ENCODE results near the gene CDR2.

CDR2 gene

DNA sequence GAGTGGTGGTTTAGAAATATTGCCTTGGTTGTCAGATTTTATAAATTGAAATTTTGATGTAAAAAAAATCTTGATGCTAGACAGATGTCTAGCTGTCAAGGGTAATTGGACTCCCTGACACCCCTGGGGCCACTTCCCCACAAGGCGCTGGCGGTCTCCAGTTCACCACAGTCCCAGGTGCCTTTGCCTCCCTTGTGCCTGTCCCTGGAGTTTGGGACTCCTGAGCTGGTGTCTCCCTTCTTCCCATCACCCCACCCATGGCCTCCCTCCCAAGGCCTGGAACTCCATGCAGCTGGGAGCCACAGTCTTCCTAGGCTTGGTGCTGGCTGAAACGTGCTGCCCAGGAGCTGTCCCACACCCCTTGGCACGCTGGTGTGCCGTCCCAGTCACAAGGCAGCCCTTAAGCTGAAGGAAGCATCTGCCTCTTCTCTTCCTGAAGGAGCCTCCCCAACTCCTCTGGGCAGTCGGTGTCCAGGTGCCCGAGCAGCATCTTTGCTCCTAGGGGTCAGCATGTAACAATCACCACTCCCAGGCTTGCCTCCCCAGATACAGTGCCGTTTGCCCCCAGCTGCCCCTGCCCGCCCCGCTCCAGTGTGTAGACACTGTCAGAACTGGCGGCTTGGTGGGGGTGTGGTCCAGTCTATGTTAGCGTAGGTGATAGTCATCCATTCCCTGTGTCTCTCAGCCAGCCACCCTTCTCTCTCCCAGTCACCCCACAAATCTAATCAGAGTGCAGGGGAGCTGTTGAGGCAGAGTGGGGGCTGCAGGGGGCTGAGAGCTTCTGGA lies 51.1 kb downstream of the CDR2 start:
- DNase-seq, result no peak

DNA sequence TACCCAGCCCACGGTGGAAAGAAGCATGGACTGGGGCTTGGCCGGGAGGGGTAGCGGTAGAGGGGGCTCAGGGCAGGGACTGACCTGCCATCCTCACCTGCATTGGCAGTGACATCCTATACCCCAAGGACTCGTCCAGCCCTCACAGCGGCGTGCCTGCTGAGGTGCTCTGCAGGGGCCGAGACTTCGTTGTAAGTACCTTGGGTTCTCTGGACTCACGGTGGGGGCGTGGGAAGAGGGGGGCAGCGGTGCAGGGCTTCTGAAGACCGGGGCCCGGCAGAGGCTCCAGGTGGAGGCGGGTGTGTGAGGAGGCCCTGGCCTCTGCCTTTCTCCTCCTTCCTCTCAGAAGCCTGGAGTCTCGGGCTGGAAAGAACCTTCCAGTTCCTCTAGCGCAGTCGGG lies 51.7 kb downstream of the CDR2 start:
- no peak for DNase-seq

DNA sequence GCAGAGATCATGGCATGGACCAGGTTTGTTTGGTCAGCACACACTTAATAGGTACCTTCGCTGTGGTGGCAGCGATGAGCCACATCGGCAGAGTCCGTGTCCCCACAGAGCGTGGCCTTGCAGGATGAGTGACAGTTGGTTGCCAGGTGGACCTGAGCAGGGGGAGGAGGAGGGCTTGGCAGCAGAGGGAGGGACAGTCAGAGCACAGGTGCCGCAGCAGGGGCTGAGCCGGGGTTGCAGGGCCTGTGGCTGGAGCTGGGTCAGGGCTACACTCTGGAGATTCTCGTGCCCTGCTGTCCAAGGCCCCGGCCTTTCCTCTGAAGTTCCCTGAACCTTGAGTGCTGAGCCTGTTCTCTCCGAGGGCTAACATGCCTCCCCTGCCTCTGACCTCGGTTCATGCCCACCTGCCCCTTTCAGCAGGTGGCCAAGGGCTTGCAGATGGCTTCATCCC lies 52.4 kb downstream of the CDR2 start:
- no peak for DNase-seq

DNA sequence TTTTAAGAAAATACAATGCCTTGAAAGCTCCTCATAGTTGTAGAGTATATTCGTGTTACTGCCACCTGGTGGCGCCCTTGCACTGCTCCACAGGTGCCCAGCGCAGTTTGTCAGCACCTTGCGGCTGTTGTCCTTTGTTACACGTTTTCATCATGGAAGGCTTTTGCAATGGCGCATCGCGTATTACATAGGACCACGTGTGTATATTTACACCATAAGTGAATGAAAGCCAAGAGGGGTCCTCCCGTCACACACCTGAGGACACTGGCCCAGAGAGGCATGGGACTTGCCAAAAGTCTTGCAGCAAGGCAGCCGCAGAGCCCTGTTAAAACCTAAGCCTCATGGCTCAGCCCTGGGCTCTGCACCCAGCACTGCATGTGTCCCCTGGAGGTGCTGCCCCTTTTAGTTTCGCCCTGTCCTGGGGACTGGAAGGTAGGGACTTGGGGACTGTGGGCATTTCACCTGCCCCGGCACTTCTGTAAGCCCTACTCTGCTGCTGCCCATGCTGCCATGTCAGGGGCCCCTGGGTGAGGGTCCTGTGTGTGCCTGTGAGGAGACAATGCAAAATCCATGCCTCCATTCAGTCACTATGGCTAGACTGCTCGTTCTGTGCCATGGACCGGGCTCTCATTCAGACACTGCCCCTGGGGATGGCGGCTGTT lies 52.9 kb downstream of the CDR2 start:
- peak; percentile 37 to 65 for DNase-seq

DNA sequence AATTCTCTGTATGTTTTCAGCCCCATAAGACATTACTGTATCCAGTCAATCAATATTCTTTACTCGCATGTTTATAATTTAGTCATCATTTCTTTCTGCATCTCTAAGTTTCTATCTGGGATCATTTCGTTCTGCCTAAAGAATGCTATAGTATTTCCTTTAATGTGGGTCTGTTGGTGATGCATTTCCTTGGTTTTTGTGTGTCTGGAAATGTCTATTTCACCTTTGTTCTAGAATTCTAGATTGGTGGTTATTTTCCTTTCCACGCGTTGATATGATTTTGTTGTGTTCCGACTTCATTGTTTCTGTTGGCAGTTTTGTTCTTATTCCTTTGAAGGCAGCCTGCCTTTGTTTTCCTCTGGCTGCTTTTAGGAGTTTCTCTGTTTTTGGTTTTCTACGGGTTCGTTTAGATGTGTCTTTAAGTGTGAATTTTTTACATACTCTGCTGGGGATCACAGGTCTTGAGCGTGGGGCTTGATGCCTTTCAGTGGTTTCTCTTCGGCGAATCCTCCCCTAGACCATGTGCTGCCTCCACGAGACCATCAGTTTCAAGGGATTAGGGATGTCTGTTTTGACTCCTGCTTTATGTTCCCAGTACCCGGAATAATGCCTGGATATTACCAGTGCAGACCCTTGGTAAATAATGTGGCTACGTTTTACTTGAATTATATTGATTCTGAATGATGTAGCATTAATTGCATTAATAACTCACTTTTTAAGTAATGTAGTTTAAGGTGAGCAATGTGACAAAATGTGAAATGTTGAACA lies 53.7 kb downstream of the CDR2 start:
- no peak for DNase-seq

DNA sequence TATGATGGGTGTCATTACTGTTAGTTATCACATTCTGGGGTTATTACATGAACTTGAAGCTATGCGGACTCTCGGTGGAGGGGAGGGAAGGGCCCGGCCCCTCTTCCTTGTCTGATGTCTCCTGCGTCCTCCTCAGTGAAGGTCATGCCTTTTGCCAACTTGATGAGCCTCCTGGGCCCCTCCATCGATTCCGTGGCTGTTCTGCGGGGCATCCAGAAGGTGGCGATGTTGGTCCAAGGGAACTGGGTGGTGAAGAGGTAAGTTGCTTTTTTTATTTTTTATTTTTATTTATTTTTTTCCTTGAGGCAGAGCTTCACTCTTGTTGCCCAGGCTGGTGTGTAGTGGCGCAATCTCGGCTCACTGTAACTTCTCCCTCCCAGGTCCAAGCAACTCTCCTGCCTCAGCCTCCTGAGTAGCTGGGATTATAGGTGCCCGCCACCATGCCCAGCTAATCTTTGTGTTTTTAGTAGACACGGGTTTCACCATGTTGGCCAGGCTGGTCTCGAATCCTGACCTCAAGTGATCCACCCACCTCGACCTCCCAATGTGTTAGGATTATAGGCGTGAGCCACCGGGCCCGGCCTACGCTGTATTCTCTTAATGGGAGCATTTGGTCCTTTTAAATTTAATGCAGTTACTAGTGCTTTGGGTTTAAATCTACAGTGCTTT lies 55.6 kb downstream of the CDR2 start:
- peak; percentile 26 to 77 for DNase-seq

DNA sequence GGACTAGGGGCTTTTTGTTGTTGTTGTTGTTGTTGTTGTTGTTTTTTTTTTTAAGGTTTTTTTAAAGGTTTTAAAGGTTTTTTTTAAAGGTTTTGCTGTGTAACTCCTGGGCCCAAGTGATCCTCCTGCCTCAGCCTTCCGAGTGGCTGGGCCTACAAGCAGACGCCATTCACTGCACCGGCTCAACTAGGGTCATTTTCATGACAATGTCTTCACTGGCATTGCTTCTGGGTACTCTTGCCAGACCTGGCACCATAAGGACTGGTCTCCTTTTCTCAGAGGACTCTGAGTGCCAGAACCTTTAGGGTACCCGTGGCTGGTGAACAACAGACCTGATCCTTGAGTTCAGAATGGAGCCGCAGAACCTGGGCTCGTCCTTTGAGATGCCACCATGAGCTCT lies 56.8 kb downstream of the CDR2 start:
- DNase-seq, result no peak

DNA sequence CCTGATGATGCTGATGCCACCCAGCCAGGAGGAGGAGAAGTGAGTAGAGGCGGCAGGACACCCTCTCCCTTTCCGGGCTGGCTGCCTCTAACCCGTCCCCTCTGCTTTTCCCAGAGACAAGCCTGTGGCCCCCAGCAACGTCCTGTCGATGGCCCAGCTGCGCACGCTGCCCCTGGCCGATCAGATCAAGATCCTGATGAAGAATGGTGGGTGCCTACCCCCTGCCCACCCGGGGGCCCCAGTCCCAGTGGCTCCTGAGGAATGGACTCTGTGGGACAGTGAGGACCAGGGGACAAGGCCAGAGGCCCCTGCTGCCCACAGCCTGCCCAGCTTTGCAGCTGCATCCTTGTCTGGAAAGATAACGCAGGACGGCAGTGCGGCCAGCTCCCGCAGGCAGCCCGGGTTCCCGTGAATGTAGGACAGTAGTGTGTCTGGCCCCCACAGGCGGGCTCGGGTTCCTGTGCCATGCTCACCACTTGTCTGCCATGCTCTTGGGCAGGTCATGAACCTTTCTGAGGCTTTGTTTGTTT lies 57.4 kb downstream of the CDR2 start:
- DNase-seq, result no peak

DNA sequence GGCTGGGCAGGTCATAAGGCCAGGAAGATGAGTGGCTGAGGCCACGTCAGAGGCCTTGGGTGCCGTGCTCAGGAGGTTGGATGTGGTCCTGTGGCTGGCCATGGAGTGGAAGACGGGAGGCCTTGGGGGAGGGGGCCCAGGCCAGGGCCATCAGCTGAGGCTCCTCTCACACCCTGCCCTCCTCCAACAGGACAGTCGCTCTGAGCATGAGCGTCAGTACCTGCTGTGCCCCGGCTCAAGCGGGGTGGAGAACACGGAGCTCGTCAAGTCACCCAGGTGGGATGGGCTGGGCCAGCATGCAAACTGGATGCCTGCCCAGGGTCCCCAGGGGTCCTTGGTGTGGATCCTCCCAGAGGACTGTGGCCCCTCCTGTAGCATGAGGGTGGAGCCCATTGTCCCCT lies 58.0 kb downstream of the CDR2 start:
- DNase-seq, result no peak

DNA sequence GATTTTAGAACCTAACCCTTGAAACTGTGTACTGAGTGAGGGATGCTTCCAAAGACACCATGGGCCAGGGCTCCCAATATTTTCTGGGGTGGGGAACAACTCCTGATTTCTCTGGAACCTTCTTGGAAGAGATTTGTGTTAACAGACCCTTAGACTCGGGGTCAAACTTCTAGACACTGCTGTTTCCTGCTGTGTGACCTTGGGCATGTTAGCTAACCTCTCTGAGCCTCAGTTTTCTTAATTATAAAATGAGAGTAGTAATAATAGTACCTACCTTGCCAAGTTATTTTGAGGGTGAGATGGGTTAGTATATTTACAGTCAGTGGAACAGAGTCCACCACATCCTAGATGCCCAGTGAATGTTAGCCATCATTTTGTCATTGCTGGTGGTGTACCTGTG lies 58.4 kb downstream of the CDR2 start:
- DNase-seq, result no peak

DNA sequence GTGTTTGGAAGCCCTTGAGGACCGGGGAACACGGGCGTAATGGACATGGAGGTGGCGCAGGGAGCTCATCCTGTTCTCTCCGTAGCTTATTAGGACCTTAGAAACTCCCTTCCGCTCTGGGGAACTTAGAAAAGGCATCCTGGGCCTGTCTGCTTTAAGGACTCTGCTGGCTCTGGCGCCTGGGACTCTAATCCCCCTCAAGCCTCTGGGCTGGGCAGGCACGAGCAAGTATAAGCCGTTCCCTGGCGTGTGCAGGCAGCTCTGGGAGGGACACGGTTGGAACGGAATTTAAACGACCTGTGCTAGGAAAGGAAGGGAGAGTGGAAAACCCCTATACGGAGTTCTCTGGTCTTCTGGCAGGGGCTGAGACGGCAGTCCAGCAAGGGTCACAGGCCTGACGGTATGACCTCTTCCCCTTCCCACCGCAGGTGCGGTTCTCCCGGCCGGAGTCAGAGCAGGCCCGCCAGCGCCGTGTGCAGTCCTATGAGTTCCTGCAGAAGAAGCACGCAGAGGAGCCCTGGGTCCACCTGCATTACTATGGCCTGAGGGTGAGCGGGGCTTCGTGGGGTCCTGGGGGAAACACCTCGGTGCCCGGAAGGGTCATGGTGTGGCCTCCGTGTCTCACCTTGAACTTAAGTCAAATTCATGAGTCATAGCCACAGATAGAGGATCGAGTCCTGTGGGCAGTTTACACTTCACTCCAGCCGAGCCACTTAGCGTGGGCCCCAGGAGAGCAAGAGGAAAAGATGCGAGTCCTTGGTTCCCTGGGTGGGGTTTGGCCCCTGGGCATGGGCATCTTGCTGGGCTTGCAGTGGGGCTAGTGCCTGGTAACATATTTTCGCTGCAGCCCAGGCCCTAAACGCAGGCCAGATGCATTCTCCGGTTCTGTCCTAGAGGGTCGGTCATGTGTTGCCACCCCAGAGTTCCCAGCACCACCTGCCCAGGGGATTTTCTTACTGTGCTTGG lies 59.5 kb downstream of the CDR2 start:
- DNase-seq, result no peak

DNA sequence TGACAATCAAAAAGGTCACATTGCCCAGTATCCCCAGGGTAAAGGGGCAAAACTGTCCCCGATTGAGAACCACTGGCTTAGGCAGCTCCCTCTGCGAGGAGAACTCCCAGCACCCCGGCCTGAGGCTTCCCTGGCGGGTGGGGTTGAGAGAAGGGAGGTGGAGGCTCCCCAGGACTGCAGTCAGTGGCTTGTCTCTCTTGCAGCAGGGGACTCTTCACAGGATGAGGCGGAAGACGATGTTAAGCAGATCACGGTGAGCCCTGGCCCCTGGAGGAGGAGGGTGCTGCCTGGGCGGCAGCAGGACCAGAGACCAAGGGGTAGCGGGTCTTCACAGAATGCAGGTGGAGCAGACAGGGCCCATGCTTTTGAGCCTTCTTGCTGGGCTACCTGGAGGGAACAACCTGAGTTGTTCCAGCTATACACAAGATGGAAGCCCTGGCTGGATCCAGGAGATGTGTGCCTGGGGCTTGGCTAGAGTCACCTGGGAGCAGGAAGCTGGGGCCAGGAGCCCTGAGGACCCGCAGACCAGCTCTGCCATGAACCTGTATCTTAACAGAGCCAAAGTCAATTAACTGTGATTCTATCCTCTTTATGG lies 60.4 kb downstream of the CDR2 start:
- no peak for DNase-seq

DNA sequence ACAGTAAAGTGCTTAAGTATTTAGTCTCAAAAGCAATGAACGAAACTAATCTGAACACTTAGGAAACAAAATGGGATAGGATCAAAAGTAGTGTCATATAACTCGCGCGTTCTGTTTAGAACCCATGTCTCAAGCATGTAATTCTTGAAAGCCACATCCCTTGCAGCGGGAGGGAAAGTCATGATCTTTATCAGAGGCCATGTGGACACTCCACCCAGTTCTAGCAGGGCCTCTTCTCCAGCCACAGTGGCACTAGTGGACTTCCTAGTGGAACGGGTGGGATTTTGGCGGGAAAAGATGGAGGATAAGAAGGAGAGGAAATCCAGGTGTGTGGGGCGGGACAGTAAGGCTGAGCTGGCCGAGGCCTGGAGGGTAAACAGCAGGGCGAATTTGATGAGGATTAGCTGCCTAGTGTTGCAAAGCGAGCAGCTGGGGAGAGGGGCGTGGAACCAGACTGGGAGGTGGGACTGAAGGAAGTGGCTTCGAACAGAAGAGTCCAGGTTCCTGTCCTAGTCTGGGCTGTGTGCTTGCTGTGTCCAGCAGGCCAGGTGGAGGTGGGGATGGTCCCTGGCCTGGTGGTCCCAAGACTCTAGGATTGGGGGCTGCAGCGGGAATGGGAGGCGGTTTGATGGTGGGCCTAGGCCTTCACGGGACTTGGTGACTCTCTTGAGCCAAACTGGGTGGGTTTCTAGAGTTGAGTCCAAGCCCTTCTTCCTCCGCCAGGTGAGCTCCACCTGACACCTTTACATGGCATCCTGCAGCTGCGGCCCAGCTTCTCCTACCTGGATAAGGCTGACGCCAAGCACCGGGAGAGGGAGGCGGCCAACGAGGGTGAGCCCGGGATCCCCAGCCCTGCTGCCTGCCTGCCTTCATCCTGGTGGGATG lies 61.3 kb downstream of the CDR2 start:
- no peak for DNase-seq

DNA sequence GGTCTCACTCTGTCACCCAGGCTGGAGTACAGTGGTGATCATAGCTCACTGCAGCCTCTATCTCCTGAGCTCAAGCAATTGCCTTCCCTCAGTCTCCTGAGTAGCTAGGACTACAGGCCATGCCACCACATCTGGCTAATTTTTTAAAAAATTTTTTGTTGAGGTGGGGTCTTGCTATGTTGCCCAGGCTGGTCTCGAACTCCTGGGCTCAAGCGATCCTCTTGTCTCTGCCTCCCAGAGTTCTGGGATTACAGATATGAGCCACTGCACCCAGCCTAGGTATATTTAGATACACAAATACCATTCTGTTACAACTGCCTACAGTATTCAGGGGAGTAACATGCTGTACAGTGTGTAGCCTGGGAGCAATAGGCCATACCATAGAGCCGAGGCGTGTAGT lies 62.9 kb downstream of the CDR2 start:
- no peak for DNase-seq

DNA sequence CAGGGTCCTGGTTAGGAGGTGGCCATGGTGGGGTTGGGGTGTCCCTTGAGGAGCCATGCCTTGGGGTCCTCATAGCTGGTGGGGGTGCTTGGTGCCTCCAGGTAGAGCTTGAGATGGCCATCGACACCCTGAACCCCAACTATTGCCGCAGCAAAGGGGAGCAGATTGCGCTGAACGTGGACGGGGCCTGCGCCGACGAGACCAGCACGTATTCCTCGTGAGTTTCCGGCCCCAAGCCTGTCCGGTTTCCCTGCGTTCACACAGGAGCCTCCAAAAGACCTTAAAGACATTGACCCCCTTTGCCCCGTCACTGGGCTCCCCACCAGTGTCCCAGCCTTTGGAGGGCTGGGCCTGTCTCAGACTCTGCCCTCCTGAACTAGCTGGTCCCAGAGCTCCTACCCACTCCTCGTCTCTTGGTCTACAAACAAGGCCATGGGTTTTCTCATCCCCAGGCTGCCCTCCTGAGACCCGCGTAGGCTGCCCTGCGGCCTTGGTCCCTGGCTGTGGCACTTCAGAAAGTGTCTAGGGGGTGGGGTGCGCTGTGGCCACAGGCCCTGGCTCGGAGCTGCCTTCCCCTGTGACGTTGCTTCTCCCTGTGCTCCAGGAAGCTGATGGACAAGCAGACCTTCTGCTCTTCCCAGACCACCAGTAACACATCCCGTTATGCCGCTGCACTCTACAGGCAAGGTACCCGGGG lies 65.4 kb downstream of the CDR2 start:
- DNase-seq, result no peak

DNA sequence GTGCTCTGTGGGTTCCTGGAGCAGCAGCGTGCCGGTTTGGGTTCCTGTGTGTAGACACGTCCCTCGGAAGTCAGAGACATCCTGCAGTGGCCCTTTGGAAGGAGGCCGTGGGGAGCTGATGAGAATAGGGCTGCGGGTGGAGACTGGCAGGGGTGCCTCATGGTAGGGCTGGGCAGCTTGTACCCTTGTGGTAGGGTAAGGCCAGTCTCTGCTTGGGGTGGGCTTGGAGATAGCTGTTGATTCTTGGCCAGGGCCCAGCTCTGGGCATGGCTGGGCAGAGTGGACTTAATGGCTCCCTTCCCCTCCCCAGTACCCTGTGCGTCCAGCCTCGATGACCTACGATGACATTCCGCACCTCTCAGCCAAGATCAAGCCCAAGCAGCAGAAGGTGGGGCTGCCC lies 66.6 kb downstream of the CDR2 start:
- DNase-seq, result no peak

DNA sequence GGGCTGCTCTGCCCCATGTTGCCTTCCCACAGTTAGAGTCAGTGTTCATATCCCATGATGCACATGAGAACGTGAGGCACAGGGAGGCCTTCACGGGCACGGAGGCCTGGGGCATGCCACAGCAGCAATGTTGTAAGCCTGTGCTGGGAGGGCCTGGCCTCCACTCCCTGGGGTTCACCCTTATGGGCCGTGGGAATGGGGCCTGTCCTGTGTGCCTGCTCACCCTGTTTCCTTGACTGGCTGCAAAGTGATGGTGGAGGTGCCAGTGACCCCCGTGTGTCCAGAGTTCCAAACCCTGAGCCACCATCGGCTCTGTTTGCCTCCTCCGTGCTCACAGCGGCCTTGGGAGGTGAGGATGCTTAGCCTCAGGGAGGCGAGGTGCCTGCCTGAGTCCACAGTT lies 67.6 kb downstream of the CDR2 start:
- DNase-seq, result no peak

DNA sequence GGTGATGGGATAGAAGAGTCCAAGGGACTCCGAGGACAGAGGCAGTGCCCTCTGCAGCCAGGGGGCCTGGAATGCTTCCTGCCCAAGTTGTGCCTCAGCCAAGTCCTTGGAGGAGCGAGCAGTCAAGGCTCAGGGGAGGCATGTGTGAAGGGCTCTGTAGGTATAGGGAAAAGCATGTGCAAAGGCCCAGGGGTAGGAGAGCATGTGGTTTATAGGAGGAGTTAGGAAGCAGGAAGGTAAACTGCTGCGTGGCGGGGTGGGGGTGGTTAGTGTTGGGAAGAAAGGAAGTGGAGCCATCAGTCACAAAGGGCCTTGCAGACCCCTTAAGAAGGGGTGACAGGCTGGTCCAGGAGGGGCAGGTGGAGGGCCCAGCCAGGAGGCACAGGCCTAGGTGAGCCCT lies 70.0 kb downstream of the CDR2 start:
- no peak for DNase-seq

DNA sequence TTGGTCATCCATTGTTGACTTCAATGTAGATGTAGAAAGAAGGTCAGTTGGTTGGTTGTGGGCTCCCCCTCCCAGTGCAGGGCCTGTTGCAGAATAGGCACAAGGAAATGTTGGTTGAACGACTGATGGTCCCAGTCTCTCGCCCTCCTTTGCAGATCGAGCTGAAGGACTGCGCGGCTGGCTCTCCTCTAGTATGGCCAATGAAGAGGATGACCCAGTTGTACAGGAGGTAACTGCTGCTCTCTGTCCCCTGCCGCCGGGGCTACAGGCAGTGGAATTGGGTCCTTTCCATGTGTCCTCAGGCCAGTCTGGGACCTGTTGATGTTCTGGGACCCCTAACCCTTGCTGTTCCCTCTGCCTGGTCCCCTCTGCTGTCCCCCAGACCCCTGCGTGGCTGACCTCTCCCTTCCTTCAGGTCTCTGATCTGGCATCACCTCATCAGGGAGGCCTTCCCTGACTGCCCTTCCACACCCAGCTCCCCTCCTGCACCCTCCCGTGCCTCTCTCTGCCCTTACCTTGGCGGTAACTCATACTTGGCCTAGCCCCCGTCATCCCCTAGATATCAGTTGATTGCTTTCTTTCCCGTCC lies 71.5 kb downstream of the CDR2 start:
- no peak for DNase-seq

Measured in inflammatory macrophage treated with lipopolysaccharide for 1 hour (primary cell).